PFSK-1 (cell line): ENCODE data around the gene CLUH.

ENCODE experiments used
- FOXP2 ChIP-seq: optimal IDR thresholded peaks from 2 replicates; pipeline ENCODE3; 2011; ENCODE audit warnings: borderline replicate concordance, control low read depth, inconsistent platforms; ENCODE audit not compliant: insufficient read depth; ENCODE audit errors: extremely low read length, extremely low read depth
- POLR2AphosphoS5 ChIP-seq: IDR thresholded peaks from 2 replicates; pipeline ENCODE4 v1.6.1; 2012; ENCODE audit warnings: low read depth, mild to moderate bottlenecking, control low read depth, low read length, moderate library complexity
- SIN3A ChIP-seq: IDR thresholded peaks from 2 replicates; pipeline ENCODE4 v1.6.1; 2012; ENCODE audit warnings: mild to moderate bottlenecking, low read length, moderate library complexity, borderline replicate concordance; ENCODE audit not compliant: insufficient read depth
- TAF1 ChIP-seq: IDR thresholded peaks from 2 replicates; pipeline ENCODE4 v1.6.1; 2012; ENCODE audit warnings: low read length, control low read depth, borderline replicate concordance; ENCODE audit not compliant: insufficient read depth
- TF ChIP-seq, protein P1 (sequence below), 2 experiments: IDR thresholded peaks; 2 replicates each; pipeline versions ENCODE4 v1.6.1 to v1.8.0; 2011 to 2012; ENCODE audit warnings: low read depth in 2 of 2, low read length in 2 of 2, control low read depth in 1 of 2, inconsistent platforms in 1 of 2, mild to moderate bottlenecking in 1 of 2, moderate library complexity in 1 of 2; ENCODE audit not compliant: insufficient read depth in 1 of 2

The CLUH gene

DNA sequence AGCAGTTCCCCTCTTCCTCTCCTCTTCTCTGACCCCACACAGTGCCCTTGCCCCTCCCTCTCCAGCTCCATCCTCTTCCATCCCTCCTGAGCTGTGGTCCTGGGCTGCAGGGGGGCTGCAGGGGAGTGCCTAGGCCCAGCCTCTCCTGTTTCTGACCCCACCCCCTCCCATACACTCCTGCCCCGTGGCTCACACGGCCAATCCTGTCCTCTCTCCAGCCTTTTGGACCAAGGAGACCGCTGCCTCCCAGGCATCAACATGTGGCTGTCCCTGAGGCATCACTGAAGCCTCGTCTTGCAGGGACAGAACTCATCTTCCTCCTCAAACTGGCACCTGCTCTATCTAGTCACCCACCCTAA lies 6.7 kb downstream of the CLUH start:
- TF ChIP-seq, protein P1, sequence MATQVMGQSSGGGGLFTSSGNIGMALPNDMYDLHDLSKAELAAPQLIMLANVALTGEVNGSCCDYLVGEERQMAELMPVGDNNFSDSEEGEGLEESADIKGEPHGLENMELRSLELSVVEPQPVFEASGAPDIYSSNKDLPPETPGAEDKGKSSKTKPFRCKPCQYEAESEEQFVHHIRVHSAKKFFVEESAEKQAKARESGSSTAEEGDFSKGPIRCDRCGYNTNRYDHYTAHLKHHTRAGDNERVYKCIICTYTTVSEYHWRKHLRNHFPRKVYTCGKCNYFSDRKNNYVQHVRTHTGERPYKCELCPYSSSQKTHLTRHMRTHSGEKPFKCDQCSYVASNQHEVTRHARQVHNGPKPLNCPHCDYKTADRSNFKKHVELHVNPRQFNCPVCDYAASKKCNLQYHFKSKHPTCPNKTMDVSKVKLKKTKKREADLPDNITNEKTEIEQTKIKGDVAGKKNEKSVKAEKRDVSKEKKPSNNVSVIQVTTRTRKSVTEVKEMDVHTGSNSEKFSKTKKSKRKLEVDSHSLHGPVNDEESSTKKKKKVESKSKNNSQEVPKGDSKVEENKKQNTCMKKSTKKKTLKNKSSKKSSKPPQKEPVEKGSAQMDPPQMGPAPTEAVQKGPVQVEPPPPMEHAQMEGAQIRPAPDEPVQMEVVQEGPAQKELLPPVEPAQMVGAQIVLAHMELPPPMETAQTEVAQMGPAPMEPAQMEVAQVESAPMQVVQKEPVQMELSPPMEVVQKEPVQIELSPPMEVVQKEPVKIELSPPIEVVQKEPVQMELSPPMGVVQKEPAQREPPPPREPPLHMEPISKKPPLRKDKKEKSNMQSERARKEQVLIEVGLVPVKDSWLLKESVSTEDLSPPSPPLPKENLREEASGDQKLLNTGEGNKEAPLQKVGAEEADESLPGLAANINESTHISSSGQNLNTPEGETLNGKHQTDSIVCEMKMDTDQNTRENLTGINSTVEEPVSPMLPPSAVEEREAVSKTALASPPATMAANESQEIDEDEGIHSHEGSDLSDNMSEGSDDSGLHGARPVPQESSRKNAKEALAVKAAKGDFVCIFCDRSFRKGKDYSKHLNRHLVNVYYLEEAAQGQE (IDR thresholded peaks at IDR 0.05; ENCODE audit: insufficient read depth in 1 of 2, low read depth in 2 of 2, low read length in 2 of 2) = no peak
- no peak for TF ChIP-seq POLR2AphosphoS5
- TF ChIP-seq TAF1 = no peak
- TF ChIP-seq SIN3A = no peak
- no peak for TF ChIP-seq FOXP2

DNA sequence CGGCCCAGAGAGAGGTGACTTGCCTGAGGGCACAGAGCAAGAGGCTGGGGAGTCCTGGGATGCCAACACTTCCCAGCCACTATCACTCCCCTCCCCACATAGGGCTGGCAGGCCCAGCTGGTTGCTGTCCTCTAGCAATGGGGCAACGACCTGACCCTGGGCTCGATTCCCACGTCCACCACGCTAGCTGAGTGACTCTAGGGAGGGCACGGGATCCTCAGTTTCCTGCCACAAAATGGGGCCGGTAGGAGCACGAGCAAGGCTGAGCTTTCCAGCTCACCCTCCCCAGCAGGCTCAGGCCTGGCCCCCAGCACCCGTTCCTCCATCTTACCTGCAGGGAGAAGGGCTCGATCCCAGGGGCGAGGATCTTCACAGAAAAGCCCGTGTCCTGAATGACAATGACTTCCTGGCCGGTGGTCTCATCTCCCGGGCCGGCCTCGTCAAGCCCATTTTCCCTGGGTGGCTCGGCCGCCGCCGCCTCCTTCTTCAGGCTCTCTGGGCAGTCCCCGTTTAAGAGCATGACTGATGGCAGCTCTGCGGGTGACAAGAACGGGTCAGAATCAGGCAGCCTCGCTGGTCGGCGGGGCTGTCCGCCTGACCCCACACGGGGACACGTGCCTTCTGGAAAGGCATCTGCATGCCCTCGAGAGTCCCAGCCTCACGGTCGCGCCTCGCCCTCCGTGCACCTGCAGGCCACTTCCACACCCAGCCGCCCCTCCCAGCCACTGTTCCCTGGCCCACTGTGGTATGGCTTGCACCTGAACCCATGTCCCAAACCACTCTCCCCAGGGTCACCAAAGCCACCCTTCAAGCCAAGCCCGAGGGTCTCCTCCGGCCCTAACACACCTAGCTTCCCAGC lies 7.3 kb downstream of the CLUH start:
- TF ChIP-seq SIN3A (no peak), TAF1 (no peak), POLR2AphosphoS5 (no peak), FOXP2 (no peak)
- TF ChIP-seq, protein P1 (IDR thresholded peaks at IDR 0.05; ENCODE audit: insufficient read depth in 1 of 2, low read depth in 2 of 2, low read length in 2 of 2) = no peak

DNA sequence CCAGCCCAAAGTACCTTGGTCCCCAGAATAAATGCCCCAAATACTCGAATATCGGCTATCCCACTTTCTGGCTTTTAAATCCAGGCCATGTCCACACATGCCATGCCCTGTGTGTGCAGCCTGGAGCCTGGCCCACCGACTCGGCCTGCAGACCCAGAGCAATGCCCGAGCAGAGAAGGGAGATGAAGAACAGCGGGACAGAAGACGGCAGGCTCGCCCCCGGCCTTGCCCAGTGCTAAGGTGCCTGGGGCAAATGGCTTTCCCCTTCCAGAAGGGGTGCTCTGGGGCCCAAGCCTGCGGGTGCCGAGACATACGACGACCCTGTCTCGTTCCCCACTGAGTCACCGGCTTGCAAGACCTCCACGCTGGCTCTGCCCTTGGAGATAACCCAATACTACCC lies 8.0 kb downstream of the CLUH start:
- no peak for TF ChIP-seq TAF1
- no peak for TF ChIP-seq POLR2AphosphoS5
- TF ChIP-seq, protein P1 (IDR thresholded peaks at IDR 0.05; ENCODE audit: insufficient read depth in 1 of 2, low read depth in 2 of 2, low read length in 2 of 2) = no peak

DNA sequence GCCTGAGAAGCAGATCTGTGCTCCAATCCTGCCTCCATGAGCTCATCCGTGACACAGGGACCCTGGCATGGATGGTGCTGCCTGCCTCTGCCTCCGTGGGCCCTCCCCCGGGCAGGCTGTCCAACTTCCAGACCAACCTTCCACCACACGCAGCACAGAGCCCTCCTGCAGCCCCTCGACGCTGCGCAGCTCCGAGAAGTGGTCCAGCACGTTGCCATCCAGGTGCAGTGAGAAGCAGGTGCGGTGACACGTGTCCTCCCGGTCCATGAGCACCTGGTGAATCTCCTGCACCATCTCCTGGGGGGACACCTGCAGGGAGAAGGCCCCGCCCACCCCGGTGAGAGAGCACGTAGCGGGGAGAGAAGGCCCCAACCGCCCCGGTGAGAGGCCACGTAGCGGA lies 8.4 kb downstream of the CLUH start:
- no peak for TF ChIP-seq SIN3A
- TF ChIP-seq FOXP2 = no peak
- TF ChIP-seq, protein P1 (IDR thresholded peaks at IDR 0.05; ENCODE audit: insufficient read depth in 1 of 2, low read depth in 2 of 2, low read length in 2 of 2) = no peak
- TF ChIP-seq POLR2AphosphoS5 = no peak
- TF ChIP-seq TAF1 = no peak

DNA sequence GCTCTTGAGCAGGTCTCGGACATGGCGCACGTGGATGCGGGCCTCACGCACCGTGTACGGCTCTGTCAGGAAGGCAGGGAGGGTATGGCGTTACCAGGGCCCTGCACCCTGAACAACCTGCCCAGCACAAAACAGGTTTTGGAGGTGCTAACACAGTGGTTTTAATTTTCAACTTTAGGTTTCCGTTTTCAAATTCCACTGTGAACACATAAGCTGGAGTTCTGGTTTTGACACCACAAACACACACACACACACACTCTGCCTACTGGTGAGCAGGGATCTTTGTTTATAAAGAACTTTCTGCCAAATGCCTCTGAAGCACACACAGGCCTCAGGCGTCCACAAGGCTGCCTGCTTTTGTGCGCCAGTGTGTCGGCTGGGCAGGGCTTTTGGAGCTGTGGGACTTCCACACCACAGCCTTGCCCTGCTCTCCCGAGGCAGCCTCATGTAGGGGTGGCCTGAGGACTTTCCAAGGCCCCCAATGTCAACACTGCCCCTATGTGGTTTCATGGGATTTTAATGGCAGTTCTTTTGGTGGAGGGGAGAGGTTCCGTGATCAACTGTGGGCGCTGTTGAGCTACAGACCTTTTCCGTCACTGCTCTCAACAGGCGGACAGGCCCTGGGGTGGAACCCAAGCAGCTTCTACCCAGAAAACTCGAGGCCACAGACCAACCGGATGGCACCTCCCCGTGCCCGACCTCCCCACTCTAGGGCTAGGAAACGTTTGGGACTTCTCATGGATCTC lies 9.4 kb downstream of the CLUH start:
- TF ChIP-seq FOXP2 (no peak), POLR2AphosphoS5 (no peak), SIN3A (no peak), TAF1 (no peak)
- TF ChIP-seq, protein P1 (IDR thresholded peaks at IDR 0.05; ENCODE audit: insufficient read depth in 1 of 2, low read depth in 2 of 2, low read length in 2 of 2) = no peak
